ENCODE measurements around the gene HPSE.

- TF ChIP-seq CTCF (IDR thresholded peaks at IDR 0.05) (no peak), POLR2A (IDR thresholded peaks at IDR 0.05) (no peak)
These were observed 18.9 kb upstream of the HPSE start for GRCh38 chr4:83353516-83353915.
